Loucy (cell line): ENCODE results near the gene DDX10.

ENCODE experiments used
- CTCF ChIP-seq: fragments of 200-600 bp; sonication (generic); conservative IDR thresholded peaks from 2 replicates; pipeline ENCODE4 v1.5.1; 2014; ENCODE audit warnings: mild to moderate bottlenecking, antibody characterized with exemption, low read length
- EZH2phosphoT487 ChIP-seq: fragments of 200-600 bp; IDR thresholded peaks from 2 replicates; pipeline ENCODE4 v1.6.1; 2018; ENCODE audit warnings: antibody characterized with exemption, mild to moderate bottlenecking, moderate library complexity, borderline replicate concordance

- no peak for TF ChIP-seq CTCF
- TF ChIP-seq EZH2phosphoT487 = no peak
These were observed 248.3 kb downstream of the DDX10 start for GRCh38 chr11:108913204-108913603.
